GM18526 (cell line): Measurements from ENCODE around the gene HDC.

ENCODE experiments used
- POLR2A ChIP-seq: IDR thresholded peaks from 3 replicates; pipeline ENCODE4 v1.6.1; 2011; ENCODE audit not compliant: insufficient read length; ENCODE audit errors: extremely low read depth

The HDC gene, protein sequence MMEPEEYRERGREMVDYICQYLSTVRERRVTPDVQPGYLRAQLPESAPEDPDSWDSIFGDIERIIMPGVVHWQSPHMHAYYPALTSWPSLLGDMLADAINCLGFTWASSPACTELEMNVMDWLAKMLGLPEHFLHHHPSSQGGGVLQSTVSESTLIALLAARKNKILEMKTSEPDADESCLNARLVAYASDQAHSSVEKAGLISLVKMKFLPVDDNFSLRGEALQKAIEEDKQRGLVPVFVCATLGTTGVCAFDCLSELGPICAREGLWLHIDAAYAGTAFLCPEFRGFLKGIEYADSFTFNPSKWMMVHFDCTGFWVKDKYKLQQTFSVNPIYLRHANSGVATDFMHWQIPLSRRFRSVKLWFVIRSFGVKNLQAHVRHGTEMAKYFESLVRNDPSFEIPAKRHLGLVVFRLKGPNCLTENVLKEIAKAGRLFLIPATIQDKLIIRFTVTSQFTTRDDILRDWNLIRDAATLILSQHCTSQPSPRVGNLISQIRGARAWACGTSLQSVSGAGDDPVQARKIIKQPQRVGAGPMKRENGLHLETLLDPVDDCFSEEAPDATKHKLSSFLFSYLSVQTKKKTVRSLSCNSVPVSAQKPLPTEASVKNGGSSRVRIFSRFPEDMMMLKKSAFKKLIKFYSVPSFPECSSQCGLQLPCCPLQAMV

GRCh38 chr15:50265620-50266019 is at the start of gene HDC:
Gene HDC (minus strand): TSS chr15:50265726. CDS start chr15:50265623, 103 bp downstream.
- TF ChIP-seq POLR2A = no peak

DNA sequence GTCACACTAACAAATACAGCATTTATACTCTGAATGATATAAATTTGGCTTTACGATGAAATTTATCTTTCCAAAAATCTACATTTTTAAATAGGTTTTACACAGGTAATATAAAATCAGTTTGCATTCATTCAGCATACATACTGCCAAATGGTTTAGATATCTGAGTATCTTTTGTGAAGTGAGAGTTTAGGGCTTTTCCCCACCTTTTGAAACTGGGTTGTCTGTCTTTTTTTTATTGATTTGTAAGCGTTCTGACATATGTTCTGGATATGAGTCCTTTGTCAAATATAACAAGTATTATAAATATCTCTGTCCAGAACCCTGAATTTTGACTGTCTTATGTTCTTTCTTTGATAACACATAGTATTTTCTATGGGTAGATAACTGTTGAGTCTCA is 47.1 kb upstream of the HDC start:
- TF ChIP-seq POLR2A = no peak

DNA sequence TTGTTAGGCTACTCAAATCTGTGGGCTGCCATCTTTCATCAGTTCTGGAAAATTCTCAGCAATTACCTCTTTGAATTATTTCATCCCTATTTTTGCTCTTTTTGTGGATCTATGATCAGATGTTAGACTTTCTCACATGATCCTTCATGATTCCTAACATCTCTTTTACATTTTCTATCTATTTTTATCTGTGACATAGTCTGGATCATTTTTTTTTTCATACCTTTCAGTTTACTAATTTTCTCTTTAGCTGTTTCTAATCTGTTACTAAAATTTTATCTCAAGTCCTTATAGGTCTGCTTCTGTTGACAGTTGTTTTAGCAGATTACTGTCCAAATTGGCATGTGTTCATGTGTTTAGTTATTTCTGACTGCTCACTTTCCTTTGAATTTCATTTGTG is 42.3 kb upstream of the HDC start:
- TF ChIP-seq POLR2A = no peak

- TF ChIP-seq POLR2A = no peak
These were observed 39.3 kb upstream of the HDC start for GRCh38 chr15:50304836-50305235.

- TF ChIP-seq POLR2A = no peak
These were observed 37.1 kb upstream of the HDC start for GRCh38 chr15:50302581-50302980.

- no peak for TF ChIP-seq POLR2A
These were observed 32.8 kb upstream of the HDC start for GRCh38 chr15:50298340-50298739.

DNA sequence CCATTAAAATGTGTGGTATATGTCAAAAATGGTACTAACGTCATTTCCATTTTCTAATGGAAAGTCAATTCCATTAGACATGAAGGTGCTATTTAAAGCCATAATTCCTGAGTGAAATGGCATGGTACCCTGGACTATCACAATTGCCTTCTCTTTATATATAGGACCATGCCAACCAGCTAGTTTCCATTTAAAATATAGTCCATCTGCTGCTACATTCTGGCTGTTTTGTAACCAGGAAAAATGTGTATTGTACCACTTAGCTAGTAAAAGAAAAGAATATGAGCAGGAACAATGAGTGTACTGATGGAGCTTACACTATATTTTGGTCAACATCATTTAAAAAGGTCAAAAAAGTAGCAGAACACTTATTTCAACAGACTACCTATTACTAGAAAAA is 30.4 kb upstream of the HDC start:
- no peak for TF ChIP-seq POLR2A

DNA sequence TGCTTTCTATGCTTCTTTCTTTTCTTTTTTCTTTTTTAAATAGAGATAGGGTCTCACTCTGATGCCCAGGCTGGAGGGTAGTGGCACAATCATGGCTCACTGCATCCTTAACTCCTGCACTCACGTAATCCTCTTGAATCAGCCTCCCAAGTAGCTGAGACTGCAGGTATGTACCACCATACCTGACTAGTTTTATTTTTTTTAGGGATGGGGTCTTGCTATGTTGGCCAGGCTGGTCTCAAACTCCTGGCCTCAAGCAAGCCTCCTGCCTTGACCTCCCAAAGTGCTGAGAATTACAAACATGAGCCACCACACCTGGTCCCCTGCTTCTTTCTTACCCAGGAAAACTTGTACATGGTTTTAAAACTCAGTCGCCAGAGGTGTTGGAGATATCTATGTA is 24.2 kb upstream of the HDC start:
- no peak for TF ChIP-seq POLR2A

- no peak for TF ChIP-seq POLR2A
These were observed 22.0 kb upstream of the HDC start for GRCh38 chr15:50287324-50288116.

DNA sequence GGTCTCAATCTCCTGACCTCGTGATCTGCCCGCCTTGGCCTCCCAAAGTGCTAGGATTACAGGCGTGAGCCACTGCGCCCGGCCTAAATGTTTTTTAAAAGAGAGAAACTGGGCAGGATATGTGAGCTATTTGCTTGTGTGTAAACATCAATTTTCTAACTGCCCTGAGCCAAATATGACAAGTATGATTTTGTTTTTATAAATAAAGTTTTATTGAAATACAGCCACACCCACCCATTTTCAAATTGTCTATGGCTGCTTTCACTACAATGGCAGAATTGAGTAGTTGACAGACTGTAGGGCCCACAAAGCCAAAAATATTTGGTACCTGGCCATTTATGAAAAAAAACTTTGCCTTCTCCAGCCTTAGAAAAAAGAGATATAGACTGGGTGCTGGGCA is 15.9 kb upstream of the HDC start:
- no peak for TF ChIP-seq POLR2A

DNA sequence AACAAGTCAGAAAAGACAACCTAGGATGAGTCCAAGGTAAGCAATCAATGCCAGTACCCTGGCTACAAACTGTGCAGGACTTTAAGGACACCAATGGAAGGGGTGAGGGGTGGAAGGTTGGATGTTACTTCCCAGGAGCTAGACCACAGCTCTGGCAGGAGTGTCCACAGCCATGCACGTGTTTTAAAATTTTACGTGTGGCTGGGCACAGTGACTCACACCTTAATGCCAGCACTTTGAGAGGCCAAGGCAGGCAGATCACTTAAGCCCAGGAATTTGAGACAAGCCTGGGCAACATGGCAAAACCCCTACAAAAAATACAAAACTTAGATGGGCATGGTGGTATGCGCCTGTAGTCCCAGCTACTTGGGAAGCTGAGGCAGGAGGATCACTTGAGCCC is 14.7 kb upstream of the HDC start:
- TF ChIP-seq POLR2A = no peak

GRCh38 chr15:50278496-50278895 is 13.0 kb upstream of the HDC start:
- TF ChIP-seq POLR2A = no peak

- no peak for TF ChIP-seq POLR2A
These were observed 11.8 kb upstream of the HDC start for GRCh38 chr15:50277370-50277769.

DNA sequence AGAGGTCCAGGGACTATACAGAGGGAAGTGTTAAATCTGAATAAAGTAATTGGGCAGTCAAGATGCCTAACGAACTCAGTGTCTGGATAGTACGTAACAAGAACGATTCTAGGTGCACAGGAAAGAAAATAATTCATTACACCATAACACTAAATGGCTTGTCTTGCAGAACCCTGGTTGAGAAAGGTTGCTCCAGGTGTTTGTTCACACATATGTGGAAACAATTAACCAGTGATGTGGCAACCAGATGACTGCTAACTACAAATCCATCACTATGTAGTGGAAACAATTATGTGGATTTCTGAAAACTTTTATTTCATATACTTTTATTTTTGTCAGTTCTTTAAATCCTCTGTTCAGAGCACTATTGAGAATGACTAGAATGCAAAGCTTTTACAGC is 10.4 kb upstream of the HDC start:
- TF ChIP-seq POLR2A = no peak

- TF ChIP-seq POLR2A = no peak
These were observed 9.6 kb upstream of the HDC start for GRCh38 chr15:50275091-50275490.

DNA sequence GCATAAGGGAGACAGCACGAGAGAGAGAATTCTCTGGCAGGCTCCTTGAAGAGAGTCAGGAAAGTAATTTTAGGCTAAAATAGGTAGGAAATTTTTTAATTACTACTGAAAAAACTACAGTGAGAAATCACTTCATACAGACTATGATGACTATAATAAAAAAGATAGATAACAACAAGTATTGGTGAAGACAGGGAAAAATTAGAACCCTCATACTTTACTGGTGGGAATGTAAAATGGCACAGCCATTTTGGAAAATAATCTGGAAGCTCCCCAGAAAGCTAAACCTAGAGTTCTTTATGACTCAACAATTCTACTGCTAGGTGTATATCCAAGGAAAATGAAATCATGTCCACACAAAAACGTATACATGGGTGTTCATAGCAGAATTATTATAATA is 2.1 kb upstream of the HDC start:
- TF ChIP-seq POLR2A = no peak

DNA sequence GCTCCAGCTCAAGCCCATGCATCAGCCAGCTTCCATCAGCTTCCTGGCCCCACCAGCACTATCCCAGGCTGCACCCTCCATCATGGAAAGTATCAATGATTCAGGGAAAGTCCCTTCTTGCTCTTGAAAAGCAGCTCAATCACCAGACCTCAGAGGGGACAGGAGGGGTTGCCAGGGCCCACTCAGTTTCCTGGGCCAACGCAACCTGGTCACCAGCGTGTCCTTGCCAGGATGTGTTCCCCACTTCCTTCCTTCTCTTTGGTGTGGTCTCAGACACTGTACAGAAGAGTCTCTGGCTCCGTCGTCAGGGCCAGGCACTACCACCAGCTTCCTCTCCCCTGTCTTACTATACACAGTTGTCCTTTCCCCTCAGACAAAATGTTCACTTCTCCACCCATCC is 3.0 kb downstream of the HDC start:
- TF ChIP-seq POLR2A = no peak

- no peak for TF ChIP-seq POLR2A
These were observed 3.5 kb downstream of the HDC start for GRCh38 chr15:50261981-50262380.
